GM21786 (cell line): ENCODE data around the gene KIRREL1.

ENCODE experiments used
- ATAC-seq: cut with Tn5 transposase; IDR thresholded peaks from one replicate; pipeline ENCODE4 v1.9.1; 2021; ENCODE audit not compliant: unreplicated experiment

The KIRREL1 gene

GRCh38 chr1:158028969-158029368 lies 35.5 kb downstream of the KIRREL1 start:
- no peak for ATAC-seq

GRCh38 chr1:158035014-158035413 lies 41.6 kb downstream of the KIRREL1 start:
- no peak for ATAC-seq

GRCh38 chr1:158035976-158036583 lies 42.6 kb downstream of the KIRREL1 start:
- ATAC-seq: no peak

- ATAC-seq: no peak
Observed at GRCh38 chr1:158037008-158037865, 43.8 kb downstream of the KIRREL1 start.

- ATAC-seq: no peak
Observed at GRCh38 chr1:158037866-158038359, 44.5 kb downstream of the KIRREL1 start.

GRCh38 chr1:158038793-158039192 lies 45.3 kb downstream of the KIRREL1 start:
- ATAC-seq: no peak

GRCh38 chr1:158039380-158039779 lies 45.9 kb downstream of the KIRREL1 start:
- no peak for ATAC-seq

- ATAC-seq: no peak
Observed at GRCh38 chr1:158040323-158040722, 46.9 kb downstream of the KIRREL1 start.

GRCh38 chr1:158043232-158043631 lies 49.8 kb downstream of the KIRREL1 start:
- no peak for ATAC-seq

- ATAC-seq: no peak
Observed at GRCh38 chr1:158045639-158046038, 52.2 kb downstream of the KIRREL1 start.

- no peak for ATAC-seq
Observed at GRCh38 chr1:158046715-158047510, 53.5 kb downstream of the KIRREL1 start.

- ATAC-seq: no peak
Observed at GRCh38 chr1:158048371-158049067, 55.1 kb downstream of the KIRREL1 start.

GRCh38 chr1:158049853-158050252 lies 56.4 kb downstream of the KIRREL1 start:
- no peak for ATAC-seq

GRCh38 chr1:158053276-158053675 lies 59.8 kb downstream of the KIRREL1 start:
- ATAC-seq: no peak

GRCh38 chr1:158054721-158055120 lies 61.3 kb downstream of the KIRREL1 start:
- ATAC-seq: no peak

- ATAC-seq: no peak
Observed at GRCh38 chr1:158055854-158056253, 62.4 kb downstream of the KIRREL1 start.

GRCh38 chr1:158056498-158056897 lies 63.1 kb downstream of the KIRREL1 start:
- no peak for ATAC-seq

GRCh38 chr1:158058237-158058985 lies 65.0 kb downstream of the KIRREL1 start:
- no peak for ATAC-seq

GRCh38 chr1:158059984-158060383 lies 66.5 kb downstream of the KIRREL1 start:
- ATAC-seq: no peak

- no peak for ATAC-seq
Observed at GRCh38 chr1:158062174-158062573, 68.7 kb downstream of the KIRREL1 start.
